Ecto neural progenitor cell (in vitro differentiated cells): Measurements from ENCODE around the gene RFFL.
"Not testable (repeated sequence)": the region's sequence is repeated elsewhere in the genome, so short reads cannot be mapped to it uniquely, and the experiment has no call there.

Source experiments
- DNase-seq: peaks from one replicate; pipeline ENCODE4 v3.0.0-alpha.2; 2018; ENCODE audit warnings: low spot score

The RFFL gene

GRCh38 chr17:35003778-35004177 lies 59.7 kb downstream of the RFFL start:
- DNase-seq: no peak

- DNase-seq: no peak
Measured at GRCh38 chr17:35002876-35003551, 60.5 kb downstream of the RFFL start.

- no peak for DNase-seq
Measured at GRCh38 chr17:35001549-35001948, 62.0 kb downstream of the RFFL start.

GRCh38 chr17:35000965-35001364 lies 62.5 kb downstream of the RFFL start:
- not testable (repeated sequence) for DNase-seq

GRCh38 chr17:34999456-34999855 lies 64.1 kb downstream of the RFFL start:
- no peak for DNase-seq

GRCh38 chr17:34998205-34998604 lies 65.3 kb downstream of the RFFL start:
- peak; percentile 85 for DNase-seq

- no peak for DNase-seq
Measured at GRCh38 chr17:34997355-34997862, 66.1 kb downstream of the RFFL start.

- DNase-seq: no peak
Measured at GRCh38 chr17:34996422-34997285, 66.9 kb downstream of the RFFL start.

- DNase-seq: no peak
Measured at GRCh38 chr17:34993031-34993430, 70.5 kb downstream of the RFFL start.

- DNase-seq: no peak
Measured at GRCh38 chr17:34991606-34992005, 71.9 kb downstream of the RFFL start.

- DNase-seq: no peak
Measured at GRCh38 chr17:34990921-34991365, 72.6 kb downstream of the RFFL start.

- DNase-seq: no peak
Measured at GRCh38 chr17:34989473-34989872, 74.0 kb downstream of the RFFL start.

- DNase-seq: no peak
Measured at GRCh38 chr17:34988644-34989043, 74.9 kb downstream of the RFFL start.

GRCh38 chr17:34987232-34987631 lies 76.3 kb downstream of the RFFL start:
- no peak for DNase-seq

- no peak for DNase-seq
Measured at GRCh38 chr17:34981538-34982241, 81.8 kb downstream of the RFFL start.

GRCh38 chr17:34980681-34981537 lies 82.6 kb downstream of the RFFL start:
- peak; percentile 87 for DNase-seq

GRCh38 chr17:34980353-34980680 lies 83.2 kb downstream of the RFFL start, which contains the start of gene LIG3:
Gene LIG3, plus strand, starts transcription at chr17:34980512. Its CDS starts 2,494 bp downstream, at chr17:34983006.
- DNase-seq: peak; percentile 99

- no peak for DNase-seq
Measured at GRCh38 chr17:34979650-34980352, 83.7 kb downstream of the RFFL start.

- DNase-seq: no peak
Measured at GRCh38 chr17:34979153-34979552, 84.4 kb downstream of the RFFL start.

- peak; percentile 19 for DNase-seq
Measured at GRCh38 chr17:34974794-34975785, 88.4 kb downstream of the RFFL start.
